VCaP (cell line): ENCODE results near the gene AQR.

Experiments
- H3K27ac ChIP-seq: fragments of 450-650 bp; 2 replicates; pipeline ENCODE4 v1.5.1; 2017
- CTCF ChIP-seq: fragments of 450-650 bp; conservative IDR thresholded peaks from 2 replicates; pipeline ENCODE4 v1.5.1; 2017; ENCODE audit warnings: mild to moderate bottlenecking, moderate library complexity

The AQR gene

GRCh38 chr15:34952481-34952880 is 17.1 kb downstream of the AQR start:
- no peak for TF ChIP-seq CTCF
- peak overlapping the region; percentile 7; the same call in 1 of the 2 replicates for H3K27ac ChIP-seq

- TF ChIP-seq CTCF, result no peak
- peak overlapping the region; percentile 7; the same call in 1 of the 2 replicates for H3K27ac ChIP-seq
Observed at GRCh38 chr15:34951993-34952392, 17.5 kb downstream of the AQR start.

- no peak overlapping the region for H3K27ac ChIP-seq
Observed at GRCh38 chr15:34944936-34945335, 24.6 kb downstream of the AQR start.

GRCh38 chr15:34943711-34944110 is 25.8 kb downstream of the AQR start:
- no peak for TF ChIP-seq CTCF
- H3K27ac ChIP-seq, result peak overlapping the region; percentile 52

More at GRCh38 chr15:34944936-34945335, 24.6 kb downstream of the AQR start:
- TF ChIP-seq CTCF, result no peak

GRCh38 chr15:34943264-34943663 is 26.3 kb downstream of the AQR start:
- peak overlapping the region; percentile 52 for H3K27ac ChIP-seq

GRCh38 chr15:34942363-34942762 is 27.2 kb downstream of the AQR start:
- H3K27ac ChIP-seq, result peak overlapping the region; percentile 52
- no peak for TF ChIP-seq CTCF

GRCh38 chr15:34941831-34942230 is 27.7 kb downstream of the AQR start:
- TF ChIP-seq CTCF, result no peak

GRCh38 chr15:34941185-34941698 is 28.3 kb downstream of the AQR start:
- TF ChIP-seq CTCF, result no peak

More at GRCh38 chr15:34941831-34942230, 27.7 kb downstream of the AQR start:
- H3K27ac ChIP-seq, result peak overlapping the region; percentile 52; the same call in 1 of the 2 replicates

More at GRCh38 chr15:34941185-34941698, 28.3 kb downstream of the AQR start:
- no peak overlapping the region for H3K27ac ChIP-seq
